CD14-positive monocyte (primary cell): ENCODE data around the gene CAB39L. TPM values are rescaled to one million over a fixed set of nuclear protein-coding genes. Genes with fewer than 3 reads are reported as not detected.

Experiments
- DNase-seq, 3 donors: peaks; one replicate each; pipeline ENCODE4 v3.0.0-alpha.2; 2011 to 2022
- H2AFZ ChIP-seq: 2 replicates; pipeline ENCODE4 v1.6.0; 2012; ENCODE audit warnings: mild to moderate bottlenecking, low read depth, low read length, inconsistent platforms; ENCODE audit not compliant: insufficient read depth, poor library complexity, severe bottlenecking
- H3K27ac ChIP-seq, 2 donors: 1 replicate in 1 of 2; 2 replicates in 1 of 2; pipeline ENCODE4 v1.5.1; 2012 to 2013; ENCODE audit warnings: low read length in 2 of 2, control low read depth in 1 of 2, inconsistent platforms in 1 of 2, low read depth in 1 of 2, mild to moderate bottlenecking in 1 of 2
- H3K27me3 ChIP-seq, 2 donors: one replicate each; pipeline versions ENCODE4 v1.6.0 to v1.6.1; 2011 to 2013; ENCODE audit warnings: low read length in 2 of 2; ENCODE audit not compliant: control insufficient read depth in 2 of 2, insufficient read depth in 2 of 2
- H3K36me3 ChIP-seq, 2 donors: replicated peaks in 1 of 2; 1 replicate in 1 of 2; 2 replicates in 1 of 2; pipeline versions ENCODE4 v1.5.1 to v1.6.1; 2012 to 2013; ENCODE audit warnings: low read length in 2 of 2, control low read depth in 1 of 2, inconsistent platforms in 1 of 2, mild to moderate bottlenecking in 1 of 2; ENCODE audit not compliant: insufficient read depth in 2 of 2, control insufficient read depth in 1 of 2
- H3K4me1 ChIP-seq, 2 donors: 1 replicate in 1 of 2; 2 replicates in 1 of 2; pipeline versions ENCODE4 v1.5.1 to v1.6.1; 2012 to 2013; ENCODE audit warnings: low read length in 2 of 2, control low read depth in 1 of 2, inconsistent platforms in 1 of 2, mild to moderate bottlenecking in 1 of 2, moderate library complexity in 1 of 2; ENCODE audit not compliant: insufficient read depth in 2 of 2, control insufficient read depth in 1 of 2
- H3K4me2 ChIP-seq: replicated peaks from 2 replicates; pipeline ENCODE3; 2012; ENCODE audit warnings: low read length, moderate library complexity, mild to moderate bottlenecking; ENCODE audit not compliant: poor library complexity, severe bottlenecking; ENCODE audit errors: extremely low read depth
- H3K4me3 ChIP-seq, 3 experiments: fragments of 200-600 bp in 1 of 3; sonication (generic) in 1 of 3; replicated peaks in 1 of 3; 1 replicate in 2 of 3; 2 replicates in 1 of 3; pipeline ENCODE4 v1.5.1; 2011 to 2013; ENCODE audit warnings: low read length in 3 of 3, mild to moderate bottlenecking in 3 of 3, control low read depth in 2 of 3, low read depth in 2 of 3, inconsistent platforms in 1 of 3, moderate library complexity in 1 of 3
- H3K79me2 ChIP-seq: 2 replicates; pipeline ENCODE4 v1.6.0; 2012; ENCODE audit warnings: mild to moderate bottlenecking, control low read depth, inconsistent platforms, low read length, moderate library complexity; ENCODE audit not compliant: insufficient read depth
- H3K9ac ChIP-seq: 2 replicates; pipeline ENCODE4 v1.6.0; 2017; ENCODE audit warnings: low read length, mild to moderate bottlenecking; ENCODE audit not compliant: insufficient read depth, poor library complexity, severe bottlenecking
- H3K9me3 ChIP-seq, 2 donors: replicated peaks in 1 of 2; 1 replicate in 1 of 2; 2 replicates in 1 of 2; pipeline versions ENCODE4 v1.5.1 to v1.6.1; 2012 to 2013; ENCODE audit warnings: low read length in 2 of 2, control low read depth in 1 of 2; ENCODE audit not compliant: control insufficient read depth in 1 of 2, insufficient read depth in 1 of 2
- H4K20me1 ChIP-seq: 2 replicates; pipeline ENCODE4 v1.6.0; 2012; ENCODE audit warnings: mild to moderate bottlenecking, low read length, control low read depth, moderate library complexity; ENCODE audit not compliant: insufficient read depth
- H3K27ac Mint-ChIP-seq, 7 donors: one replicate each; pipeline ENCODE4 v1.8.0; 2020; ENCODE audit warnings: mild to moderate bottlenecking in 7 of 7, mixed read lengths in 7 of 7, moderate library complexity in 6 of 7, inconsistent platforms in 2 of 7
- H3K27me3 Mint-ChIP-seq, 3 donors: one replicate each; pipeline ENCODE4 v1.8.0; 2021 to 2022; ENCODE audit warnings: low read depth in 3 of 3, mild to moderate bottlenecking in 3 of 3, mixed read lengths in 3 of 3, moderate library complexity in 3 of 3, inconsistent platforms in 1 of 3
- H3K36me3 Mint-ChIP-seq, 2 donors: one replicate each; pipeline ENCODE4 v1.8.0; 2020; ENCODE audit warnings: mixed read lengths in 2 of 2, inconsistent platforms in 1 of 2, mild to moderate bottlenecking in 1 of 2
- H3K4me1 Mint-ChIP-seq: one replicate; pipeline ENCODE4 v1.8.0; 2020; ENCODE audit warnings: mild to moderate bottlenecking, mixed read lengths
- H3K4me3 Mint-ChIP-seq, 2 donors: one replicate each; pipeline ENCODE4 v1.8.0; 2020; ENCODE audit warnings: mild to moderate bottlenecking in 2 of 2, mixed read lengths in 2 of 2, moderate library complexity in 1 of 2
- H3K9me3 Mint-ChIP-seq, 7 donors: one replicate each; pipeline ENCODE4 v1.8.0; 2020 to 2022; ENCODE audit warnings: mixed read lengths in 7 of 7, mild to moderate bottlenecking in 6 of 7, moderate library complexity in 6 of 7, inconsistent platforms in 2 of 7
- WGBS: methylation state at CpG from one replicate; pipeline ENCODE4 v1.1.5; 2013; ENCODE audit warnings: missing lambda C conversion rate; ENCODE audit not compliant: insufficient coverage; 5-methylcytosine and 5-hydroxymethylcytosine counted together
- intact Hi-C, 2 donors: fragments of 100-400 bp; cut with micrococcal nuclease; formaldehyde crosslinking; loops; one replicate each; pipeline versions ENCODE4 v1.15.0 to v1.15.1; 2023
- polyA plus RNA-seq, 3 donors: library from polyadenylated mRNA; depleted of rRNA in 1 of 3; unstranded in 2 of 3; stranded (reverse) in 1 of 3; fragments of 300-500 nt in 2 of 3; fragments of >200 nt in 1 of 3; fragmentation: Illumina TruSeq in 2 of 3; gene quantifications; 1 replicate in 2 of 3; 2 replicates in 1 of 3; pipeline ENCODE4 v1.2.3, GENCODE V29; 2012 to 2021
- TF ChIP-seq, protein P1 (sequence below): fragments of 200-600 bp; IDR thresholded peaks from one replicate; pipeline ENCODE4 v1.8.0; 2022; ENCODE audit warnings: antibody characterized with exemption, mild to moderate bottlenecking

Gene CAB39L
- polyA plus RNA-seq, 3 donors, result 1.9 to 5.1 (median 2.7) TPM

DNA sequence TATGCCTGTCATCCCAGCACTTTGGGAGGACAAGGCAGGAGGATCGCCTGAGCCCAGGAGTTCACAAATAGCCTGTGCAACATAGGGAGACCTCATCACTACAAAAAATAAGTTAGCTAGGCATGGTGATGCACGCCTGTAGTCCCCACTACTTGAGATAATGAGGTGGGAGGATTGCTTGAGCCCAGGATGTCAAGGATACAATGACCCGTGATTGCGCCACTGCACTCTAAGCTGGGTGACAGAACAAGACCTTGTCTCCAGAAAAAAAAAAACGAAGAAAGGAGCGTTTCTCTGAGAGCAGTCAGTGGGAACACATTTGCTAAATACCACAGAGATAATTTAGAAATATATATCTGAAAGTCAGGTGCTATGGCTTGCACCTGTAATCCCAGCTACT lies 184.3 kb downstream of the CAB39L start:
- WGBS, result 95% methylated on average over 3 of the region's 6 CpGs
- no peak for DNase-seq
- peaks cover 6 to 8% of the 10 kb centered on the region in 2 donors for H3K4me1 ChIP-seq
- H2AFZ ChIP-seq, result no peak overlapping the region
- Mint-ChIP-seq H3K4me1 (peaks cover 6% of the 10 kb centered on the region), H3K27me3 (no peaks in the 10 kb centered on the region), H3K36me3 (peaks cover 51 to 62% of the 10 kb centered on the region in 2 donors), H3K27ac (peak overlapping the region in 1 of 7 donors; percentile 2), H3K4me3 (no peak overlapping the region), H3K9me3 (no peaks in the 10 kb centered on the region)
- intact Hi-C loops, result no loop called here
- no peak overlapping the region for H3K9ac ChIP-seq
- TF ChIP-seq, protein P1, sequence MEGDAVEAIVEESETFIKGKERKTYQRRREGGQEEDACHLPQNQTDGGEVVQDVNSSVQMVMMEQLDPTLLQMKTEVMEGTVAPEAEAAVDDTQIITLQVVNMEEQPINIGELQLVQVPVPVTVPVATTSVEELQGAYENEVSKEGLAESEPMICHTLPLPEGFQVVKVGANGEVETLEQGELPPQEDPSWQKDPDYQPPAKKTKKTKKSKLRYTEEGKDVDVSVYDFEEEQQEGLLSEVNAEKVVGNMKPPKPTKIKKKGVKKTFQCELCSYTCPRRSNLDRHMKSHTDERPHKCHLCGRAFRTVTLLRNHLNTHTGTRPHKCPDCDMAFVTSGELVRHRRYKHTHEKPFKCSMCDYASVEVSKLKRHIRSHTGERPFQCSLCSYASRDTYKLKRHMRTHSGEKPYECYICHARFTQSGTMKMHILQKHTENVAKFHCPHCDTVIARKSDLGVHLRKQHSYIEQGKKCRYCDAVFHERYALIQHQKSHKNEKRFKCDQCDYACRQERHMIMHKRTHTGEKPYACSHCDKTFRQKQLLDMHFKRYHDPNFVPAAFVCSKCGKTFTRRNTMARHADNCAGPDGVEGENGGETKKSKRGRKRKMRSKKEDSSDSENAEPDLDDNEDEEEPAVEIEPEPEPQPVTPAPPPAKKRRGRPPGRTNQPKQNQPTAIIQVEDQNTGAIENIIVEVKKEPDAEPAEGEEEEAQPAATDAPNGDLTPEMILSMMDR, result no peak
- H3K27ac ChIP-seq, result no peak overlapping the region
- H3K36me3 ChIP-seq, result peaks cover 55 to 75% of the 10 kb centered on the region in 2 donors
- H3K9me3 ChIP-seq, result no peaks in the 10 kb centered on the region
- H3K4me3 ChIP-seq, result no peak overlapping the region
- H3K27me3 ChIP-seq, result no peaks in the 10 kb centered on the region
- H3K4me2 ChIP-seq, result no peak overlapping the region
- H4K20me1 ChIP-seq, result no peaks in the 10 kb centered on the region
- peaks cover 5% of the 10 kb centered on the region for H3K79me2 ChIP-seq

Other genes with a start within 250 kb of the CAB39L start
- gene MLNR, start 223.7 kb downstream of the CAB39L start, polyA plus RNA-seq, result not detected
- 1 to 10 TPM; 3.5 to 6.4 (median 5.2) TPM for gene CDADC1, start 196.1 kb downstream of the CAB39L start, polyA plus RNA-seq
- 1 to 10 TPM; 4.8 to 6.8 (median 6.4) TPM for gene SETDB2, start 210 bp upstream of the CAB39L start, polyA plus RNA-seq
- 10 to 100 TPM; 63.4 to 68.8 (median 68.4) TPM for gene PHF11, start 51.9 kb upstream of the CAB39L start, polyA plus RNA-seq
- gene RCBTB1, start 141.5 kb upstream of the CAB39L start, polyA plus RNA-seq, result 10 to 100 TPM in 2 of 3 donors, 1 to 10 TPM in 1; 9.8 to 19.4 (median 13.2) TPM
- gene ARL11, start 184.4 kb upstream of the CAB39L start, polyA plus RNA-seq, result 10 to 100 TPM; 12.8 to 19.2 (median 15.2) TPM
- gene EBPL, start 247.4 kb upstream of the CAB39L start, polyA plus RNA-seq, result 10 to 100 TPM; 10.2 to 29.4 (median 27.3) TPM